Aorta (tissue), 5 donors: ENCODE data around the gene TERB2. TPM values are rescaled to one million over a fixed set of nuclear protein-coding genes. Genes with fewer than 3 reads are reported as not detected.
"Not testable (repeated sequence)": the region's sequence is repeated elsewhere in the genome, so short reads cannot be mapped to it uniquely, and the experiment has no call there.

Source experiments
- ATAC-seq: fragments of 200-7000 bp; cut with Tn5 transposase; one replicate; pipeline ENCODE4 v1.9.1; 2022; ENCODE audit warnings: moderate library complexity; ENCODE audit not compliant: low FRiP score
- DNase-seq, 2 donors: peaks; one replicate each; pipeline ENCODE4 v3.0.0-alpha.2; 2020
- H3K27ac ChIP-seq, 2 donors: one replicate each; pipeline ENCODE4 v1.5.1; 2013; ENCODE audit warnings: low read length in 2 of 2, mild to moderate bottlenecking in 2 of 2, moderate library complexity in 2 of 2, control low read depth in 1 of 2, inconsistent platforms in 1 of 2, low read depth in 1 of 2
- H3K27me3 ChIP-seq, 2 donors: one replicate each; pipeline ENCODE4 v1.6.1; 2013; ENCODE audit warnings: control low read depth in 1 of 2, low read length in 1 of 2, mild to moderate bottlenecking in 1 of 2, moderate library complexity in 1 of 2; ENCODE audit not compliant: insufficient read depth in 2 of 2, control insufficient read depth in 1 of 2
- H3K36me3 ChIP-seq, 2 donors: one replicate each; pipeline ENCODE4 v1.6.1; 2013; ENCODE audit warnings: control low read depth in 1 of 2, low read length in 1 of 2, mild to moderate bottlenecking in 1 of 2; ENCODE audit not compliant: insufficient read depth in 2 of 2, control insufficient read depth in 1 of 2
- H3K4me1 ChIP-seq, 2 donors: one replicate each; pipeline ENCODE4 v1.6.1; 2013; ENCODE audit warnings: low read length in 2 of 2, control low read depth in 1 of 2, mild to moderate bottlenecking in 1 of 2, moderate library complexity in 1 of 2; ENCODE audit not compliant: insufficient read depth in 2 of 2, control insufficient read depth in 1 of 2
- H3K4me3 ChIP-seq, 2 donors: one replicate each; pipeline ENCODE4 v1.5.1; 2013; ENCODE audit warnings: low read length in 2 of 2, control low read depth in 1 of 2, mild to moderate bottlenecking in 1 of 2
- H3K9me3 ChIP-seq: one replicate; pipeline ENCODE4 v1.6.1; 2013; ENCODE audit warnings: mild to moderate bottlenecking, low read length; ENCODE audit not compliant: control insufficient read depth
- WGBS, 2 donors: extraction: QIAGEN DNeasy Blood & Tissue Kit; methylation state at CpG; one replicate each; pipeline ENCODE4 v1.1.7; 2013; 5-methylcytosine and 5-hydroxymethylcytosine counted together
- intact Hi-C, 2 donors: fragments of 100-400 bp; cut with DNase I; formaldehyde crosslinking; loops; one replicate each; pipeline versions ENCODE4 v1.14.2 to v1.15.0; 2022
- polyA plus RNA-seq, 2 donors: library from polyadenylated mRNA; stranded (reverse); fragments of 200-250 nt; gene quantifications; one replicate each; pipeline ENCODE4 v1.2.3, GENCODE V29; 2013
- total RNA-seq, 2 donors: library from RNA; stranded (reverse); fragmentation: NEBNext Ultra II Directional; extraction: Animal tissue kit (Norgen Biotek cat#: 25700); gene quantifications; one replicate each; pipeline ENCODE4 v1.2.1, GENCODE V29; 2021
- donor health status: healthy with polysubstance abuse.
- donor health status: Bipolar disorder and iron deficiency.
- donor health status: DM: no; HTN: no; CAD: no.
- donor health status: DM: no; HTN: no; CAD: no.
- donor health status: DM: yes; HTN: yes; CAD: no.

The TERB2 gene
- total and polyA plus RNA-seq, 4 donors, result not detected

- DNase-seq (no peak), ATAC-seq (no peak)
- Histone ChIP-seq H3K27me3 (no peaks in the 10 kb centered on the region), H3K9me3 (no peaks in the 10 kb centered on the region), H3K36me3 (no peaks in the 10 kb centered on the region), H3K4me3 (no peak overlapping the region), H3K27ac (no peak overlapping the region), H3K4me1 (no peaks in the 10 kb centered on the region)
- intact Hi-C loops, result loop anchor here in 1 of 2 donors (5.0 kb wide), 1 partner anchor 69 kb away; no protein-coding TSS in a partner anchor
- 69 to 75% methylated on average over 4 of the region's 4 CpGs for WGBS, 2 donors
Observed at GRCh38 chr15:44968475-44968874, 12.0 kb downstream of the TERB2 start.

- WGBS, 2 donors, result 71 to 73% methylated on average over 6 of the region's 6 CpGs
Observed at GRCh38 chr15:44971036-44971435, 14.5 kb downstream of the TERB2 start.

GRCh38 chr15:44976183-44976582, 19.7 kb downstream of the TERB2 start:
- H3K27me3 ChIP-seq, intact Hi-C loops, H3K27ac ChIP-seq, H3K4me1 ChIP-seq, H3K36me3 ChIP-seq, H3K9me3 ChIP-seq, H3K4me3 ChIP-seq, DNase-seq, ATAC-seq: not testable (repeated sequence)
- 93 to 95% methylated on average over 3 of the region's 3 CpGs for WGBS, 2 donors

More at GRCh38 chr15:44971036-44971435, 14.5 kb downstream of the TERB2 start:
- ATAC-seq (no peak), DNase-seq (no peak)
- no peaks in the 10 kb centered on the region for H3K4me1 ChIP-seq
- H3K27ac ChIP-seq, result no peak overlapping the region
- no peaks in the 10 kb centered on the region for H3K27me3 ChIP-seq
- H3K9me3 ChIP-seq, result no peaks in the 10 kb centered on the region
- no peak overlapping the region for H3K4me3 ChIP-seq
- H3K36me3 ChIP-seq, result no peaks in the 10 kb centered on the region
- intact Hi-C loops, result no loop called here

- ATAC-seq, H3K4me1 ChIP-seq, H3K9me3 ChIP-seq, DNase-seq, H3K36me3 ChIP-seq, intact Hi-C loops, H3K4me3 ChIP-seq, H3K27ac ChIP-seq, H3K27me3 ChIP-seq: not testable (repeated sequence)
- WGBS, 2 donors, result 36 to 40% methylated on average over 2 of the region's 2 CpGs
Observed at GRCh38 chr15:44977781-44978180, 21.3 kb downstream of the TERB2 start.

GRCh38 chr15:44979617-44980339, 23.3 kb downstream of the TERB2 start:
- WGBS, 2 donors, result 16 to 20% methylated on average over 2 of the region's 2 CpGs
- intact Hi-C loops, result not testable (repeated sequence)

GRCh38 chr15:44984144-44984543, 27.7 kb downstream of the TERB2 start:
- intact Hi-C loops, H3K27me3 ChIP-seq, DNase-seq, H3K36me3 ChIP-seq, H3K4me1 ChIP-seq, H3K27ac ChIP-seq, H3K9me3 ChIP-seq, ATAC-seq, H3K4me3 ChIP-seq: not testable (repeated sequence)
- WGBS, 2 donors, result 64 to 79% methylated on average over 1 of the region's 1 CpG

More at GRCh38 chr15:44979617-44980339, 23.3 kb downstream of the TERB2 start:
- H3K4me3 ChIP-seq, H3K36me3 ChIP-seq, ATAC-seq, H3K27me3 ChIP-seq, DNase-seq, H3K9me3 ChIP-seq, H3K27ac ChIP-seq, H3K4me1 ChIP-seq: not testable (repeated sequence)

GRCh38 chr15:44986346-44987055, 30.0 kb downstream of the TERB2 start:
- H3K27me3 ChIP-seq, intact Hi-C loops, H3K4me3 ChIP-seq, H3K9me3 ChIP-seq, H3K36me3 ChIP-seq, H3K27ac ChIP-seq, ATAC-seq, DNase-seq, H3K4me1 ChIP-seq: not testable (repeated sequence)
- 71 to 76% methylated on average over 4 of the region's 4 CpGs for WGBS, 2 donors

GRCh38 chr15:44987711-44988110, 31.2 kb downstream of the TERB2 start:
- H3K27ac ChIP-seq, ATAC-seq, H3K27me3 ChIP-seq, intact Hi-C loops, H3K4me3 ChIP-seq, H3K9me3 ChIP-seq, H3K4me1 ChIP-seq, H3K36me3 ChIP-seq, DNase-seq: not testable (repeated sequence)
- 83 to 100% methylated on average over 1 of the region's 1 CpG for WGBS, 2 donors
